NB4 (cell line): ENCODE results near the gene IL10RB.

Source experiments
- POLR2A ChIP-seq: IDR thresholded peaks from 2 replicates; pipeline ENCODE4 v1.6.1; 2011; ENCODE audit warnings: mild to moderate bottlenecking; ENCODE audit not compliant: insufficient read length; ENCODE audit errors: extremely low read depth
- TF ChIP-seq, protein P1 (sequence below): IDR thresholded peaks from one replicate; pipeline ENCODE4 v1.5.1; 2012; ENCODE audit warnings: low read depth, low read length
- TF ChIP-seq, protein P2 (sequence below): IDR thresholded peaks from 2 replicates; pipeline ENCODE4 v1.6.1; 2011; ENCODE audit warnings: low read depth, low read length

DNA sequence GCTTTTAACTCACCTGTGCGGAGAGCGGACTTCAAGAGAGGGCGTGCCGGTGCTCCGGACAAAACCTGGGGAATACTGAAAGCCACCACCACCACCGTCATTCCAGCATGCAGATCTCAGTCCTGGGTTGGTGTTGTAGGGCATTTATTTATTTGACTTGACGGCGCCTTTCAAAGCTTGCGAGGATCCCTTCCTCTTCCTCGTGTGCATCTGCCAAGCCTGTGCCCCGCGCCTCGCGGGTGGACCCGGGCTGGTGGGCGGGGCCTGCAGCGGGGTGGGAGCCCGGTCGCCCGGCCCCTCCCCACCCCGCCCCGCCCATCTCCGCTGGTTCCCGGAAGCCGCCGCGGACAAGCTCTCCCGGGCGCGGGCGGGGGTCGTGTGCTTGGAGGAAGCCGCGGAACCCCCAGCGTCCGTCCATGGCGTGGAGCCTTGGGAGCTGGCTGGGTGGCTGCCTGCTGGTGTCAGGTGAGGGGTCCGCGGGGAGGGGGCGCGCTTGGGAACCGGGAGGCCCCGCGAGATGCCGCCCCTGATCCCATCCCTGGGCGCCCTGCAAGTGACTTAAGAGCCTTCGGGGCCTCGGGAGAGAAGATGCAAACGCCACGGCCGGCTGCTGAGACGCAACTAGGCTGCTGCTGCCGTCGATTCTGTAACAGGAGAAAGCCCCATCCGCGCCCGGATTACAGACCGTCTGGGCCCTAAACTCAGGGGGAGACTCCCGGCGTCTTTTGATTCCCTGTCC, at the start of gene IL10RB:
- TF ChIP-seq, protein P1, sequence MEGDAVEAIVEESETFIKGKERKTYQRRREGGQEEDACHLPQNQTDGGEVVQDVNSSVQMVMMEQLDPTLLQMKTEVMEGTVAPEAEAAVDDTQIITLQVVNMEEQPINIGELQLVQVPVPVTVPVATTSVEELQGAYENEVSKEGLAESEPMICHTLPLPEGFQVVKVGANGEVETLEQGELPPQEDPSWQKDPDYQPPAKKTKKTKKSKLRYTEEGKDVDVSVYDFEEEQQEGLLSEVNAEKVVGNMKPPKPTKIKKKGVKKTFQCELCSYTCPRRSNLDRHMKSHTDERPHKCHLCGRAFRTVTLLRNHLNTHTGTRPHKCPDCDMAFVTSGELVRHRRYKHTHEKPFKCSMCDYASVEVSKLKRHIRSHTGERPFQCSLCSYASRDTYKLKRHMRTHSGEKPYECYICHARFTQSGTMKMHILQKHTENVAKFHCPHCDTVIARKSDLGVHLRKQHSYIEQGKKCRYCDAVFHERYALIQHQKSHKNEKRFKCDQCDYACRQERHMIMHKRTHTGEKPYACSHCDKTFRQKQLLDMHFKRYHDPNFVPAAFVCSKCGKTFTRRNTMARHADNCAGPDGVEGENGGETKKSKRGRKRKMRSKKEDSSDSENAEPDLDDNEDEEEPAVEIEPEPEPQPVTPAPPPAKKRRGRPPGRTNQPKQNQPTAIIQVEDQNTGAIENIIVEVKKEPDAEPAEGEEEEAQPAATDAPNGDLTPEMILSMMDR: no peak
- TF ChIP-seq POLR2A: peak; percentile 52
- TF ChIP-seq, protein P2, sequence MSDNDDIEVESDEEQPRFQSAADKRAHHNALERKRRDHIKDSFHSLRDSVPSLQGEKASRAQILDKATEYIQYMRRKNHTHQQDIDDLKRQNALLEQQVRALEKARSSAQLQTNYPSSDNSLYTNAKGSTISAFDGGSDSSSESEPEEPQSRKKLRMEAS: peak; percentile 40
